HG02938 (cell line): ENCODE results near the gene CD2BP2.
"Not testable (repeated sequence)": the region's sequence is repeated elsewhere in the genome, so short reads cannot be mapped to it uniquely, and the experiment has no call there.

ENCODE experiments used
- ATAC-seq: cut with Tn5 transposase; IDR thresholded peaks from one replicate; pipeline ENCODE4 v1.9.1; 2021; ENCODE audit warnings: mild to moderate bottlenecking, moderate library complexity; ENCODE audit not compliant: unreplicated experiment

The CD2BP2 gene

DNA sequence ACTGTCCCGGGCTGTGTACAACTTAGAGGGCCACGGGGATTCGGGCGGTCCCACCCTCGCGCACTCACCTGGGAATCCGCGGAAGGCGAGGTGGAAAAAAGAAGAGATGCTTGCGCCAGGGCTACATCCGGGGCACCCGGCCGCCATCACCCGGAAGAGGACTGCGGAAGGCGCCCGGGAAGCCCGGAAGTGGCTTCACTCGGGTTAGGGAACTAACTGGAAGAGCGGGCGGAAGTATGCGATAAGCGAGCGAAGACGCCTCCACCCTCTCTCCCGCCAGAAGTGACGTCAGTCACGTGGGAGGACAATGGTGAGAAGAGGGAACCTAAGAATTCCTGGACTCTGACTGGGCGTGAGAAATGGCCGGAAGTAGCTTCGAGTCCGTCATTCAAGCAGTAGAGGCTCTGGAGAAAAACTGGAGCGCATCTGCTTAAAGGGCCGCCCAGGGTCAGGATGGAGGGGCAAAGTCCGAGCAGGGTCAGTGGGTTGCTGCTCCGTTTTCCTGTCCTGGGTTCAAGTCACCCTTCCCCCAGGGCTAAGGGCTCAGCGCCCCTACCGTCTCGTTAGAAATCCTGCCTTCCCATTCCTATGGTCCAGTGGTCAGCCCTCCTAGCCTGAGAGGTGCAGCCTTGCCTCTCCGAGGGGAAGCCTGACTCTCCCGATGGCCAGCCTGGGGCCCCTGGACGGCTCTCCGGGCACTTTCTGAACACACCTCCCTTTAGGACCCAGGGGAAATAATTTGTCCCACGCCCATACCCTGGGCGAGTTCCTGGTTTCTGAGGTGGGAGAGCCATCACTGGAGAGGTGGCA, at the start of gene CD2BP2:
Gene CD2BP2 (minus strand): TSS at position 165 of the 810 bp plus-strand sequence. CDS start 627 bp downstream, outside the sequence.
- peak; percentile 49 for ATAC-seq

GRCh38 chr16:30401768-30402425, 46.8 kb upstream of the CD2BP2 start:
- ATAC-seq, result no peak

GRCh38 chr16:30399435-30400186, 44.5 kb upstream of the CD2BP2 start:
- ATAC-seq, result no peak

DNA sequence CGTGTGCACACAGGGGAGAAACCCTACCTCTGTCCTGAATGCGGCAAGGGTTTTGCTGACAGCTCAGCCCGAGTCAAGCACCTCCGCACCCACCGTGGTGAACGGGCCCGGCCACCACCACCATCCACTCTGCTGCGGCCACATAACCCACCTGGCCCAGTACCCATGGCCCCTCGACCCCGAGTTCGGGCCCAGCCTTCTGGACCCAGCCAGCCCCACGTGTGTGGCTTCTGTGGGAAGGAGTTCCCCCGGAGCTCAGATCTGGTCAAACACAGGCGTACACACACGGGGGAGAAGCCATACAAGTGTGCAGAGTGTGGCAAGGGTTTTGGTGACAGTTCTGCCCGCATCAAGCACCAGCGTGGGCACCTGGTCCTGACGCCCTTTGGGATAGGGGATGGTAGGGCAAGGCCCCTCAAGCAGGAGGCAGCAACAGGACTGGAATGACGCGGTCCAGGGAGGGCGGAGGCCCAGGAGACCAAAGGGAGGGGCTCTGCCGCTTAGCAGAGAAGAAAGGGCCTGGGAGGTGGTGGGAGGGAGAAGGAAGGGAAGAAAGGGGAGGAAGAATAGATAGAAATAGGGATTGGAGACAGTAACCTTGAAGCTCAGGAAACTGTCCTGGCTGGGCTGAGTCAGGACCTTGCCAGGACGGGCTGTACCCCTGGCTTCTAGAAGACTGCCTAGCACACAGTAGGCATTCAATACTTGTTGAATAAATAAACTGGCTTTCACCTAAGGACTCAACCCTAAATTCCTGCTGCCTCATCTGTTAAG, 43.7 kb upstream of the CD2BP2 start:
- ATAC-seq, result no peak

- no peak for ATAC-seq
Observed at GRCh38 chr16:30397776-30398660, 42.9 kb upstream of the CD2BP2 start.

DNA sequence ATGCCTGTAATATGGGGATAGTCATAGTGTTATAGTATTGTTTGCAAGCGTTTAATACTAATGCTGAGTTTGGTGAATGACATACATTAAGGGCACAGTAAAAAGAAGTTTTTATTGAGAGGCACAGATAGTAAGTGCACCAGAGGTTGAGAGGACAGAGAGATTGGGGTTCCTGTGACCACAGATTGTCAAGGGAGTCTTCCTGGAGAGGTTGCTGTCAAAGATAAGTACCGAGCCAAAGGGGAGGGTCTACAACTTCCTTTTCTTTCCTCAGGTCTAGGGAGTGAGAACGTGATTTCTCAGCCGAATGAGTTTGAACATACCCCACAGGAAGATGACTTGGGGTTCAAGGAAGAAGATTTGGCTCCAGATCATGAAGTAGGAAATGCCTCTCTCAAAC, 41.9 kb upstream of the CD2BP2 start:
- ATAC-seq, result no peak

GRCh38 chr16:30396627-30397026, 41.5 kb upstream of the CD2BP2 start:
- ATAC-seq, result not testable (repeated sequence)

GRCh38 chr16:30395992-30396585, 41.0 kb upstream of the CD2BP2 start:
- no peak for ATAC-seq

- no peak for ATAC-seq
Observed at GRCh38 chr16:30395155-30395991, 40.3 kb upstream of the CD2BP2 start, which contains the start of gene ZNF48. ZNF48 (plus strand) TSS chr16:30395420; CDS start chr16:30395795, 375 bp downstream.

GRCh38 chr16:30394592-30395154, 39.6 kb upstream of the CD2BP2 start:
- ATAC-seq, result no peak

DNA sequence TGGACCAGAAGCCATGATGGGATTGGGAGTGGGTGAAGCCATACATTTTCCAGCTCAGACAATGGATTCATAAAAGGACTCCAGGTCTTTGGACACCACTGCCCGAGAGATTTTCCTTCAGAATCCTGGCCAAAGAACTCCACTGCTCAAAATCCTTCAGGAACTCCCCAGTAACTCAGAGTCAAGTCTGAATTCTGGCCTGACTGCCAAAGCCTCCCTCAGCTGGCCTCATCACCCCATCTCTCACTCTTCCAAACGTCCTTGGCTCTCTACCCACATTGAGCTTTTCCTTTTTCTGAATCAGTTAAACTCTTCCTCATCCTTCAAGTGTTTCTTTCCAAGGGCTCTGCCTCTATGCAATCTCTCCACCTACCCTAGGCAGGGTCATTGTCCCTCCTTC, 28.4 kb upstream of the CD2BP2 start:
- ATAC-seq, result no peak

DNA sequence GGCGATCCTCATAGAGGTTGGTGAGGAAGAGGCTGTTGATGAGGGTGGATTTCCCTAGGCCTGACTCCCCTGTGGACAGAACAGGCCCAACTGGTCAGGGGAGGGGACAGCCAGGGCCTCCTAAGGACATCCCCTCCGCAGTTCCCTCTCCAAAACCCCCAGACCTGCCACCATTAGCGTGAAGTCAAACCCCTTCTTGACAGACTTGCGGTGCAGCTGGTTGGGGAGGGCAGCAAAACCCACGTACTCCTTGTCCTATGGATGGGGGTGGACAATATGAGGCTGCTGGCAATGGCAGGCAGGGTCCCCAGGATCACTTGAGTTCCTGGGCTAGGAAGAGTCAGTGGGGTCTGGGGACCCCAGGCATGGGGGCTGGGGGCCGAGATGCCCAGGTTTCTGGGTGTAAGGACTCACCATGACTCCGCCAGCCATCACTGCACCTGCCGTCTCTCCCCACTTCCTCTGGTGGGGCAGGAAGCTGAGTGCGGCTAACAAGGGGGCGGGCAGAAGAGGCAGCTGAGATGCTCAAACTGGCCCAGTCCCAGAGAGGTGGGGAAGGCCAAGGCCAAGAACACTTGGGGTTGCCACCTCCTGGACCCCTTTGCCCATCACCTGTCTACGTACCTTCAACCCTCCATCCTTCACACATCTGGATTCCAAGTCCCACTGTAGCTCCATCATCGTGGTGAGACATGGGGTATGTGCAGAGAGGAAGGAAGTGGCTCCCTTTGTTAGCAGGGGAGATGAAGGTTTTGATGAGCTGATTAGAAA, 27.2 kb upstream of the CD2BP2 start, which contains the start of gene SEPTIN1:
Gene SEPTIN1 (minus strand): TSS at position 451 of the 771 bp plus-strand sequence. CDS start 19 bp downstream, at position 432.
- peak; percentile 34 for ATAC-seq

GRCh38 chr16:30381291-30382041, 26.4 kb upstream of the CD2BP2 start:
- ATAC-seq, result no peak

GRCh38 chr16:30380803-30381208, 25.7 kb upstream of the CD2BP2 start:
- ATAC-seq, result no peak

GRCh38 chr16:30380072-30380802, 25.1 kb upstream of the CD2BP2 start:
- ATAC-seq, result no peak
